ENCODE measurements around the gene TRIP12.
A peak's percentile ranks its signal among the peaks of the same experiment; 100 is the strongest.
"Not testable (repeated sequence)": the region's sequence is repeated elsewhere in the genome, so short reads cannot be mapped to it uniquely, and the experiment has no call there.

The TRIP12 gene

GRCh38 chr2:229725716-229726574, 195.9 kb downstream of the TRIP12 start:
- DNase-seq (ENCODE audit: low read depth in 2 of 3, low spot score in 1 of 3) = no peak

- DNase-seq (ENCODE audit: low read depth in 2 of 3, low spot score in 1 of 3) = not testable (repeated sequence)
These were observed 198.6 kb downstream of the TRIP12 start for GRCh38 chr2:229723192-229723591.

GRCh38 chr2:229719926-229720647, 201.7 kb downstream of the TRIP12 start:
- DNase-seq (ENCODE audit: low read depth in 2 of 3, low spot score in 1 of 3) = no peak

GRCh38 chr2:229718057-229718456, 203.8 kb downstream of the TRIP12 start:
- DNase-seq (ENCODE audit: low read depth in 2 of 3, low spot score in 1 of 3) = no peak

- DNase-seq (ENCODE audit: low read depth in 2 of 3, low spot score in 1 of 3) = peak in 1 of 3 donors; percentile 19
These were observed 205.8 kb downstream of the TRIP12 start for GRCh38 chr2:229715895-229716507.

GRCh38 chr2:229714736-229715541, 206.9 kb downstream of the TRIP12 start:
- DNase-seq (ENCODE audit: low read depth in 2 of 3, low spot score in 1 of 3) = peak in 2 of 3 donors; percentile 9 to 31

GRCh38 chr2:229714080-229714735, 207.6 kb downstream of the TRIP12 start, which contains the start of gene DNER:
DNER (minus strand) TSS chr2:229714555; CDS start chr2:229714423, 132 bp downstream.
- DNase-seq (ENCODE audit: low read depth in 2 of 3, low spot score in 1 of 3) = peak; percentile 20 to 39 (median 25)
